GM21717 (cell line): ENCODE data around the gene DDX49.
"Not testable (repeated sequence)": the region's sequence is repeated elsewhere in the genome, so short reads cannot be mapped to it uniquely, and the experiment has no call there.

Experiments used
- ATAC-seq: cut with Tn5 transposase; IDR thresholded peaks from one replicate; pipeline ENCODE4 v1.9.1; 2021; ENCODE audit warnings: mild to moderate bottlenecking, moderate library complexity; ENCODE audit not compliant: unreplicated experiment

DDX49 gene

DNA sequence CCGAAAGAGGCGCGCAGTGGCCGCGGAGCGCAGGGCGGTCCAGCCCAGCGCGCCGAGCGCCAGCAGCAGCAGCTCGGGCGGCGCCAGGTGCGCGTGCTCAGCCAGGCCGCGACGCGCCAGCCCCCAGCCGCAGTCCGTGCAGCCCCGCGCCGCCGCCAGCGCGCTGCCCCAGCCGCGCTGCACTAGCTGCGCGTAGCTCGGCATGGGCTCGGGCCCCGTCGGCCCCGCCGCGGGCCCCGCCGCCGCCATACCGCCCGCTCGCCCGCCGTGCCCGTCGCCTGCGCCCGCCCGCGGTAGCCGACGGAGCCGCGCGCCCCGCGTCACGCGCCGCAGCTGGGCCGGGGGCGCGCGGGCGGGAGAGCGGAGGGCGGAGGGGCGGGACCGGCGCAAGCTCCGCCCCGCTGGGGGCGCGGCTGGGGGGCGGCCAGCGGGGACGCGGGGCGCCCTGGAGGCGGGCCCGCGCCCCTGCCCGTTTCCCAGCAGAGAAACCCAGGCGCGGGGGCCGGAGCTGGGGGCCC lies 23.6 kb upstream of the DDX49 start, which contains the start of gene CERS1:
CERS1 (minus strand) TSS at position 335 of the 518 bp plus-strand sequence; CDS start at position 249, 86 bp downstream.
- no peak for ATAC-seq

DNA sequence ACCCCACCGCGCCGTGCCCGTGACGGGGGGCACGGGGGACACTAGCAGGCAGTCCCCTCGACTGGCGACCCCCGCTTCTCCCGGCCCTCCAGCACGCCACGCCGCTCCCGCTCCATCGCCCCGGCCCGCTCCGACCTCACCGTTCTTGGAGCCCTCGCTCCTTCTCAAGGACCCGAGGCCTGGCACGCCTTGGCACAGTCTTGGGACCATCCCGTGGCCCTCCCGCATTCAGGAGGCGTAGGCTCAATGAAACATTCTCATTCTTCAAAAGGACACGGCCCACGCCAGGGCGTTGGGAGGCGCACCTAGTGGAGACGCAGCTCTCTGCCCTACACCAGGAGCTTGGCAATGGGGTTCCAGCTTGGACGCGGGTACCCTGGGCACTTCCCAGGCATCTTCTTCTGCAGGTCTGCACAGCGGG lies 23.1 kb upstream of the DDX49 start:
- no peak for ATAC-seq

DNA sequence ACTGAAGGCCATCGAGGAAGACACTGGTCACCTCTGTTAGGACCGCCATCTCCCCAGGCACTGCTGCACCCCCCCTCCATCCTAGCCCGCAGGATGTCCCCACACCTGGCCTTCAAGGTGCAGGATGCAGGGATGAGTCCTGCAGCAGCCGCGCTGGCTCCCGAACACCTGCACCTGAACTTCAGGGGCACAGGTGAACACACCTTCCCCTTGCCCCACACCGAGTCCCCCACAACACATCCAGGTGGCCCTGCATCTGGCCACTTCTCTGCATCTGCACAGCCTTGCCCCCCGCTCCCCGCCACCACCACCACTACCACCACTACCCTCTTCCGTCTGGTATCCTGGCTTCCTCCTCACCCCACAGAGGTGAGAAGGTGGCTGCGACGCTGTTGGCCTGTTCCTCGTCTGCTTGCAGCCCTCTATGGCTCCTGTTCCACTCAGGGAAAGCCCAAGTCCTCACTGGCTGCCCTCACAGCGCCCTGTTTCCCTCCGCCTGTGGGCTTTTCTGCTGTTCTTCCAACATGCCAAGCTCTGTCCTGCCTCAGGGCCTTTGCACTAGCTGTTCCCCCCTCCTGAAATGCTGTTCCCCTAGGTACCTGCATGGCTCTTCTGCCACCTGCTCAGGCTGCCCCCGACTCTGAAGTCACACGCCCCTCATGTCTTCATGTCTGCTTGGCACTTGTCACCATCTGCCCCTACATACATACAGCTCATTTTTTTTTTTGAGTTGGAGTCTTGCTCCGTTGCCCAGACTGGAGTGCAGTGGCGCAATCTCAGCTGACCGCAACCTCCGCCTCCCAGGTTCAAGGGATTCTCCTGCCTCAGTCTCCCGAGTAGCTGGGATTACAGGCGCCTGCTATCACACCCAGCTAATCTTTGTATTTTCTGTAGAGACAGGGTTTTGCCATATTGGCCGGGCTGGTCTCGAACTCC lies 22.2 kb upstream of the DDX49 start:
- no peak for ATAC-seq

- ATAC-seq = no peak
Measured at GRCh38 chr19:18898081-18898606, 21.4 kb upstream of the DDX49 start.

- ATAC-seq = no peak
Measured at GRCh38 chr19:18898607-18899408, 20.7 kb upstream of the DDX49 start.

DNA sequence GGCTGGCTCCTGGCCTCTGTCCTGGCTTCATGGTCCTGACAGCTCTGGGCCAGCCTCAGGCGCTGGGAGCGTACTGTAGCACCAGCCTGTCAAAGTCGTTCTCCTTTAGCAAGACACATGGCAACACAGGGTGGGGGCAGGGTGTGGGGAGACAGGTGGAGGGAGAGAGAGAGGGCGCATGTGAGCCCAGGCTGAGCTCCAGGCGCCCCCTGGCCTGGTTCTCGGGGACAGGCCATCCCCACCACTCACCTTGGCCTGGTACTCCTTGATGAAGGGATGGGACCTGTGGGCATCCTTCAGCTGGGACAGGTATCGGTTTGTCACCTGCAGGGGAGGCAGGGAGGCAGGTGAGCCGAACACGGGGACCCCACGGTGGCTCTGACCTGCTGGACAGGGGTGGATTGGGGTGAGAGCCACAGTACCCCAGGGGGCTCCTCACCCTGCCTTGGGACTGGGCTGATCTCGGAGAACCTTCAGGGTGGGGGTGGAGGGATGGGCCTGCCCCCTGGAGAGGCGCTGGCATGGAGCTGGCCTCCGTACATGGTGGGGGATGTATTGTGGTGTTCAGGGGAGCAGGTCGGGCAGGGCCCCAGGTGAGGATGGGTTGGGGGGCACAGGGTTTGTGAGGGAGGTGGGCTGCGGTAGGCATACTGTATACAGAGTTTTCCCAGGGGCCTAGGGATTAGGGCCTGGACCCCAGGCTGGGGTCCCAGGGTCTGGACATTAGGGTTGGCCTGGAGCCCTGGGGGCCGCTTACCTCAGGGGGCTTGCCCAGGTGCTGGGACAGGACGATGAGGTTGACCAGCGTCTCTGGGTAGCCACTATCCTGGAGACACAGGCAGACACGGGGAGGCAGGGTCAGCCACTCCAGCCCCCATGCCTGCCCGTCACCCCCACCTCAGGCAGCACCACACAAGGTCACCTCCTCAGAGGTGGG lies 19.6 kb upstream of the DDX49 start:
- no peak for ATAC-seq

- ATAC-seq = no peak
Measured at GRCh38 chr19:18900700-18901481, 18.6 kb upstream of the DDX49 start.

- no peak for ATAC-seq
Measured at GRCh38 chr19:18901491-18901890, 18.0 kb upstream of the DDX49 start.

GRCh38 chr19:18902519-18902918 lies 17.0 kb upstream of the DDX49 start:
- ATAC-seq = not testable (repeated sequence)

DNA sequence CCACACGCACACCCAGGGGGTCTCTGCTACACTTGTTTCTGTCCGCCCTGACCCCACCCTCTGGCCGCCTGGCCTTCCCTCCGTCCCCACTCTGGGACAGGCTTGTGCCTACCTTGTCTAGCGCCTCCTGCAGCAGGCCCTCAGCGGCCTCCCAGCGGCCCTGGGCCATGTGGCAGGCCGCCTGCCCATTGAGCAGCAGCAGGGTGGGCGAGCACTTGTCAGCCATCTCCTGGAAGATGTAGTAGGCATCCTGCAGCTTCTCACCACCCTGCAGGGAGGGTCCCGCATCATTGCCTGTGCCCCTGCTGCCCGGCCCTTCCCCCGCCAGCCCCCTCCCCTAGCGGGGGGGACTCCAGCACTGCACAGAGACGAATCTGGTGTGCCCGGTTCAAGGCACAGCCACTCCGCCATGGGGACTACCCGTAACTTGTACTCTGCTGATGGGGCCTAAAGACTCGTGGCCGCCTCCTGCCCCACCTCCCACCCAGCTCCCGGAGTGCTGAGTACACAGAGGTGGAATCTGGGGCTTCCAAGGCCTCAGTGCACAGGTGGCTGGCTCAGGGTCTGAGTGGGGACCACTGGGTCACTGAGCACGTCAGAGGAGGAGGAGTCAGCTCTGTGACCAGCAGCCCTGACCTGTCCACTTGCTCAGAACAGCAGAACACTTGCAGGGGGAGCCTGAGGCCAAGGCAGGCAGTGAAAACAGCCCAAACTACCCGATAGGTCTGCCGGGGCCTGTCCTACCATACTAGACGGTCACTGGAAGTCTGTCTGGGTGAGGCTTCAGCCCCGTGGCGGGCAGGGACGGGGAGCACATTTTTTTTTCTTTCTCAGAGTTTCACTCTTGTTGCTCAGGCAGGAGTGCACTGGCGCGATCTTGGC lies 16.1 kb upstream of the DDX49 start:
- ATAC-seq = no peak

- no peak for ATAC-seq
Measured at GRCh38 chr19:18904334-18905057, 15.0 kb upstream of the DDX49 start.

GRCh38 chr19:18905058-18905456 lies 14.5 kb upstream of the DDX49 start:
- ATAC-seq = no peak

- no peak for ATAC-seq
Measured at GRCh38 chr19:18905513-18906236, 13.8 kb upstream of the DDX49 start.

- ATAC-seq = no peak
Measured at GRCh38 chr19:18906605-18907519, 12.7 kb upstream of the DDX49 start.

GRCh38 chr19:18908917-18909619 lies 10.4 kb upstream of the DDX49 start:
- no peak for ATAC-seq
